ENCODE results near the gene ZSCAN9.

DNA sequence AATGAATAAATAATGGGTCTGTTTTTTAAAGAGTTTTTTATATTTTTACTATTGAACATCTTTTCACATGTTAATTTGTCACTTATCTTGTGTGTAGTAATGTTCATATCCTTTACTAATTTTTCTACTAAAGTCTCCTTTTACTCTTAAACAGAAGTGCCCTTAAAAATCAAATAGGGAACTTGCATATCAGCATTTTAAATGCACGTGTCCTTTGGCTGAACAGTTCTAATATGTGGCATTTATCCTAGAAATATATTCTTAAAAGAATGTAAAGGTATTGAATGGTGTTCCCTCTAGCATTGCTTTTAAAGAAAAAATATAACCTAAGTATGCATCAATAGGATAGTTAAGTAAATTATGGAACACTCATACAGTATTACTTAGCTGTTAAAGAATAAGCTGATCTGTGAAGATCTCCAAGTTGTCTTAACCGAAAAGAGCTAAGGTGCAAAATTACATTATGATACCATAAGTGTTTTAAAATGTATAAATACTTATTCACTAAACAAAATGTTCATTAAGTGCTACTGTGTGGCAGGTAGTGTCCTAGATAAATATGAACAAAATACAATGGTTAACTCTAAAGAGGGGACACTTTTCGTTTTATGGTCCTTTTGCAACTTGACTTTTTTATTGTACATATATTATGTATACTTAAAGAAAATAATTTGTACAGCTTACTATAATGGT lies 55.7 kb downstream of the ZSCAN9 start:
- TF ChIP-seq, protein P1, sequence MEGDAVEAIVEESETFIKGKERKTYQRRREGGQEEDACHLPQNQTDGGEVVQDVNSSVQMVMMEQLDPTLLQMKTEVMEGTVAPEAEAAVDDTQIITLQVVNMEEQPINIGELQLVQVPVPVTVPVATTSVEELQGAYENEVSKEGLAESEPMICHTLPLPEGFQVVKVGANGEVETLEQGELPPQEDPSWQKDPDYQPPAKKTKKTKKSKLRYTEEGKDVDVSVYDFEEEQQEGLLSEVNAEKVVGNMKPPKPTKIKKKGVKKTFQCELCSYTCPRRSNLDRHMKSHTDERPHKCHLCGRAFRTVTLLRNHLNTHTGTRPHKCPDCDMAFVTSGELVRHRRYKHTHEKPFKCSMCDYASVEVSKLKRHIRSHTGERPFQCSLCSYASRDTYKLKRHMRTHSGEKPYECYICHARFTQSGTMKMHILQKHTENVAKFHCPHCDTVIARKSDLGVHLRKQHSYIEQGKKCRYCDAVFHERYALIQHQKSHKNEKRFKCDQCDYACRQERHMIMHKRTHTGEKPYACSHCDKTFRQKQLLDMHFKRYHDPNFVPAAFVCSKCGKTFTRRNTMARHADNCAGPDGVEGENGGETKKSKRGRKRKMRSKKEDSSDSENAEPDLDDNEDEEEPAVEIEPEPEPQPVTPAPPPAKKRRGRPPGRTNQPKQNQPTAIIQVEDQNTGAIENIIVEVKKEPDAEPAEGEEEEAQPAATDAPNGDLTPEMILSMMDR (IDR thresholded peaks at IDR 0.05): no peak
- no peak for TF ChIP-seq POLR2A (IDR thresholded peaks at IDR 0.05)

All from thyroid gland (tissue), 4 donors.